Stimulated activated CD8-positive, alpha-beta memory T cell treated with anti-CD3 and anti-CD28 coated beads, Interleukin-7, amount 100 ng/mL, for 1 hour (primary cell): ENCODE results near the gene GNA15.

Experiments
- DNase-seq, 2 donors: peaks; one replicate each; pipeline ENCODE4 v3.0.0-alpha.2; 2020; ENCODE audit warnings: low read depth in 2 of 2

The GNA15 gene

DNA sequence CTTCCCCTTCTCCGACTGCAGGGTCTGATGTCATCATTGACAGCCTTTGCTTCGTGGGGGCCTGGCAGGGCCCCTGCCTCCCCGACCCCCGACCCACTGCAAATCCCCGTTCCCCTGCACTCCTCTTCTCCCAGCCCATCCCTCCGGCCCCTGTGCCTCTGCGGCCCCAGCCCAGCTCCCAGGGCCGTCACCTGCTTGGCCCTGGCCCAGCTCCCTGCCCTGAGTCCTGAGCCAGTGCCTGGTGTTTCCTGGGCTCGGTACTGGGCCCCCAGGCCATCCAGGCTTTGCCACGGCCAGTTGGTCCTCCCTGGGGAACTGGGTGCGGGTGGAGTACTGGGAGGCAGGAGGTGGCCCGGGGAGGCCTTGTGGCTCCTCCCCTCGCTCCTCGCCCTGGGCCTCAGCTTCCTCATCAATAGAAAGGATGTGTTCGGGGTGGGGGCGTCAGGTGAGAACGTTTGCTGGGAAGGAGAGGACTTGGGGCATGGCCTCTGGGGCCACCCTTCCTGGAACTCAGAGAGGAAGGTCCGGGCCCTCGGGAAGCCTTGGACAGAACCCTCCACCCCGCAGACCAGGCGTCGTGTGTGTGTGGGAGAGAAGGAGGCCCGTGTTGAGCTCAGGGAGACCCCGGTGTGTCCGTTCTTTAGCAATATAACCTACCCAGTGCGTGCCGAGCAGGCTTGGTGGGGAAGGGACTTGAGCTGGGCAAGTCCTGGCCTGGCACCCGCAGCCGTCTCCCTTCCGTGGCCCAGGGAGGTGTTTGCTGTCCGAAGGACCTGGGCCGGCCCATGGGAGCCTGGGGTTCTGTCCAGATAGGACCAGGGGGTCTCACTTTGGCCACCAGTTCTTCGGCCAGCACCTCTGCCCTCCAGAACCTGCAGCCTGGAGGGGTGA, 72.7 kb downstream of the GNA15 start:
- no peak for DNase-seq

DNA sequence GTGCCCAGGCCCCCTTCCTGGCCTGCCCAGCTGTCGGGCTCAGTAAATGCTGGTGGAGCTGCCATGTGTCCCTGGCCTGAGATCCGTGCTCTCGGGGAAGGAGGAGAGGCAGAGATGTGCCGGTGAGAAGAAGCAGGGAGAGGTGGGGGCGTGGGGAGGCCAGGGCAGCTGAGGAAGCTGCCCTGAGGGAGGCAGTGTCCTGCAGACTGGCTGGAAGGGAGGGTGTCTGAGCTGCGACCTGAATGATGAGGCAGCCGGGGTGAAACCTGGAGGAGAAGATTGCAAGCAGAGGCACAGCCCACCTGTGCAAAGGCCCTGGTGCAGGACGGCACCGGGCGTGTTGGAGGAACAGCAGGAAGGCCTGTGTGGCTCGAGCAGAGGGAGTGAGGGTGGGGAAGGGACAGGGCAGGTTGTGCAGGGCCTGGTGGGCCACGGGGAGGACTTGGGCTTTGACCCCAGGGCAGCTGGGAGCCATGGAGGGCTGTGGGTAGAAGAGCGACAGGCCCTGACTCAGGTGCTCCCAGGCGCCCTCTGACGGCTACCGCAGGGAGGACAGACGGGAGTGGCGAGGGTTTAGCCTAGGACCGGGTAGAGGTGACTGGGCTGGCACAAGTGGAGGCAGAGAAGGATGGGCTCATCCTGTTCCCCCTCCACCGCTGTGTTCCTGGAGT, 74.6 kb downstream of the GNA15 start:
- peak; percentile 17 to 57 for DNase-seq

DNA sequence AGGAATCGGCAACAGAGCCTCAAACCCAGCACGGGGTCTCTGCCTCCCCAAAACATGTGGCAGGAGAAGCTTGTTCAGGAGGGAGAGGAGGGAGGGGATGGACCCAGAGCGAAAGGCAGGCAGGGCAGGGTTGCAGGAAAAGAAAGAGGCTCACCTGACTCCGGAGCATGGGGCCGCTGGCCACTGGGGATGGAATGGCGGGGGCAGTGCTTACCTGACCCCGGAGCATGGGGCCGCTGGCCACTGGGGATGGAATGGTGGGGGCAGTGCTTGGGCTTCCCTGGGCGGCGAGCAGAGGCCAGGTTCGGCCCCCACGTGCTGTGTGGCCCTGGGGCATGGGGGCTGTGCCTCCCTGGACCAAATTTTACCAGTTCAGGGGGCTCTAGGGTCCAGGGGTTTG, 75.4 kb downstream of the GNA15 start:
- no peak for DNase-seq

DNA sequence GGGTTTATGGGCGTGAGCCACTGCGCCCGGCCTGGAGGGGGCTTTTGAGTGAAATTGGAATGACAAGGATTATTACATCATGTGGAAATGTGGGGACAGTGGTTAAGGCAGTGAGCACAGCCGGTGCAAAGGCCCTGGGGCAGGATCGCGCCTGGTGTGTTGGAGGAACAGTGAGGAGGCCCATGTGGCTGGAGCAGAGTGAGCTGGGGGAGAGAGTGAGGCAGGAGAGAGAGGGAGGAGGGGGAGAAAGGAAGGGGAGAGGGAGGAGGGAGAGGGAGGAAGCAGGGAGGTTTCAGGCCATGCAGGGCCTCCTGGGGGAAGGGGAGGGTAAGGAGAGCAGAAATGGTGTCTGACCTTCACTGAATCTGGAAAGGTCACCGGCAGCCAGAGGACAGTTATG, 77.3 kb downstream of the GNA15 start:
- DNase-seq = no peak
